Measurements from ENCODE around the gene GLDN.
"Not testable (repeated sequence)": the region's sequence is repeated elsewhere in the genome, so short reads cannot be mapped to it uniquely, and the experiment has no call there.

Gene GLDN

DNA sequence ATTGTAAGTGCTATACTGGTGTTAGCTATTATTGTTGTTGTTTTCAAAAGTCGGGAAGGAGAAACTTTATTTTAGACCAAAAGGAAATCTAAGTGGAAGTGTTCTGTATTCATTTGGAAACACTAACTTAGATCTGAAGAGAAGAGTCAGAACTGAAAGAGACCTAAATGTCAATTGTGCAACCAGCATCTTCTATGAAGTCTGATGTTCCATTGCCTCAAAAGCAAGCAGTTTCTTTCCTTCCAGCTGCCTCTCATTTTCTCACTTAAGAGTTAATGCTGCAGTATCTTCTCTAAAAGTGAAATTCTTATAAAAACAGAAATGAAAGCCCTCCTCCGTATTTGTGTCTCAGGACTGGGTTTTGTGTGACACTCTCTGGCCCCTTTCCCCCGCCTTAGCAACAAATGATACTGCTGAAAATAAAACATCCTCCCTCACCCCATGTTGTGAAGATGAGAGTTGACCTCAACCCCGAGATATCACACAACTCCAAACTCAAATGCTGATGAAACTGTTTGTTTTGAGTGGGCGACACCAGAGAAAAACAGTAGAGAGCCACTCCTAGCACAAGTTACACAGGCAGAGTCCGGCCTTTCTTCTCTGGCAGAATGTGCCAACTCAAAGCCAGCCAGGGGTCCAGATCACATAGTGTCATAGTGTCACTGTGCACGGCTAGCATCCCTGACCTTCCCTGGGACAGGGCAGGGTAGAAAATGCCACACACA, 48.9 kb downstream of the GLDN start:
- no peak for DNase-seq

- DNase-seq = no peak
Observed at GRCh38 chr15:51390966-51391422, 49.5 kb downstream of the GLDN start.

- DNase-seq = no peak
Observed at GRCh38 chr15:51396921-51397320, 55.5 kb downstream of the GLDN start.

- DNase-seq = no peak
Observed at GRCh38 chr15:51398626-51399025, 57.2 kb downstream of the GLDN start.

DNA sequence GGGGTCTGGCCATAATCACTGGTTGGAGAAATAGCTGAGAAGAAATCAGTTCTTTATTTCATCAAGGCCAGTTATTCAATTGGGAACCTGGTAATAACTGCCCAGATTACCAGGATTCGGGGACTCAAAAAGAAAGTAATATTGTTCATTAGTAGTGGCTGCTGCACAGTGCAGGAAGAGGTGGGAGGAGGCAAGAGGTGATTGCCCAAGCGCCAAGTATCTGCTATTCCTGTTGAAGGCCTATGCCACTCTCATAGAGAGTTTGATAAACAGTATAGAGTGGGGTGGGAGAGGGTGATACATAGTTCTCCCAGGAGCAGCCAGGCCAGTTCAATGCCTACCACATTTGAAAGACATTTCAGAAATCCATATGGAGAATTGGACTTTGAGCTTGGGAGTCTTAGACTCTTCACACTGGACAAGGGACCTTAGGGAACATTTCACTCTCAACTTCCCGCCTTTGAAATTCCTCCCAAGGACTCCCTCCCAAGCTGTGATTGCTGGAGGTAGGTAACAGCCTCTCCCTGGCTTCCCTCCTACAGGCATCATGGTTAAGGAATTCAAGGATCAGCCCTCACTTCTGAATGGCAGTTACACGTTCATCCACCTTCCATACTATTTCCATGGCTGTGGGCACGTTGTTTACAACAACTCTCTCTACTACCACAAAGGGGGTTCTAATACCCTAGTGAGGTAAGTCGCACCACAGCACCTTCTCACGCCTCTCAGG, 59.8 kb downstream of the GLDN start:
- no peak for DNase-seq

GRCh38 chr15:51401872-51402517, 60.5 kb downstream of the GLDN start:
- DNase-seq = peak in 1 of 2 donors; percentile 23

DNA sequence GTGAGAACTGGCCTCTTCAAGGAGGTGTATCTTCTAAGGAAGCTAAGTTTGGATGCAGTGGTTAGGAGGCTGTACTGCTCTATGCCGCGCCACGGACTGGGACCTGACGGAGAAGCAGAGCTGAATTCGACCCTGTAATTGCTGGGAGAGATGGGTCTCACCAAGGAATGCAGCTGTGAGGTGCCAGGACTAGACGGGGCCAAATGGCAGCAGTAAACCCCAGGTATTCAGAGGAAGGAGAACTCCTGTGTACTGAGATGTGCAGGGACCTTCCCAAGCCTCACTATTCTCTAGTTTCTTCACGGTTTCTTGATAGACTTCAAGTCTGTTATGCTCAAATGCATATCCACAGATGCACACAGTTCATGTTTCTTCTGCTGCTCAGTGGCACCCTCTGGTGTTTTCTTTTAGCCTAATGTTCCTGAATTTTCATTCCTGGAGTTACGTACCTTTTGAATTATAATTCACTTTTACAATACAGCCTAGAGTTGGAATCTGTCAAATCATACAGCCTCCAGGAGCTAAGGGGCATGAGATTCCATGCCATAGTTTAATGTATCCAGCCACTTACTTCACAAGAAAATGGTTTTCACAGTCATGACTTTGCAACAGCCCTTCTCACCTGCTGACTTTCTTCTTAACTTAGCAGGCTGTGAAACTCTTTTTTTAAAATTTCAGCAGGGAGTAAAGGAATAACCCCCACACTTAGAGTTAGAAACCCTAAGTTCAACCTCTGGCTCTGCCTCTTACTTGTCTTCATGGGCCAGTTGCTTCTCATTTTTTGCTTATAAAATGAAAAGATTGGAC, 61.8 kb downstream of the GLDN start:
- no peak for DNase-seq

DNA sequence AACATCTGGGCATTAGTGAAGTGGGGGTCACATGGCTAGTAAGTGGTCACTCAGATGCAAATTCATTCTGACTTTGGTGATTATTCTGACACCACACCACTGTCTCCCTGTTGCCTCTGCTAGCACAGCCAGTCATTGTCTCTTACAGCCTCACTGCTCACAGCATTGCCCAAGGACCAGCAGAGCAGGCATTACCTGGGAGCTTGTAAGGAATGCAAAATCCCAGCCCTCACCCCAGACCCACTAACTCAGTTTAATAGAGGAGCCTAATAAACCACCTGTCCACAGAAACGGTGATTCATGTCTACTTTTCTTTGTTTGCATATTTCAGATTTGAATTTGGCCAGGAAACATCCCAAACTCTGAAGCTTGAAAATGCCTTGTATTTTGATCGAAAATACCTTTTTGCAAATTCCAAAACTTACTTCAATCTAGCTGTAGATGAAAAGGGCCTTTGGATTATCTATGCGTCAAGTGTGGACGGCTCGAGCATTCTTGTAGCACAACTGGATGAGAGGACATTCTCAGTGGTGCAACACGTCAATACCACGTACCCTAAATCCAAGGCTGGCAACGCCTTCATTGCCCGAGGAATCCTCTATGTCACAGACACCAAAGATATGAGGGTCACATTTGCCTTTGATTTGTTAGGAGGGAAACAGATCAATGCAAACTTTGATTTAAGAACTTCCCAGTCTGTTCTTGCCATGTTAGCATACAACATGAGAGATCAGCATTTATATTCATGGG, 62.7 kb downstream of the GLDN start:
- DNase-seq = no peak

DNA sequence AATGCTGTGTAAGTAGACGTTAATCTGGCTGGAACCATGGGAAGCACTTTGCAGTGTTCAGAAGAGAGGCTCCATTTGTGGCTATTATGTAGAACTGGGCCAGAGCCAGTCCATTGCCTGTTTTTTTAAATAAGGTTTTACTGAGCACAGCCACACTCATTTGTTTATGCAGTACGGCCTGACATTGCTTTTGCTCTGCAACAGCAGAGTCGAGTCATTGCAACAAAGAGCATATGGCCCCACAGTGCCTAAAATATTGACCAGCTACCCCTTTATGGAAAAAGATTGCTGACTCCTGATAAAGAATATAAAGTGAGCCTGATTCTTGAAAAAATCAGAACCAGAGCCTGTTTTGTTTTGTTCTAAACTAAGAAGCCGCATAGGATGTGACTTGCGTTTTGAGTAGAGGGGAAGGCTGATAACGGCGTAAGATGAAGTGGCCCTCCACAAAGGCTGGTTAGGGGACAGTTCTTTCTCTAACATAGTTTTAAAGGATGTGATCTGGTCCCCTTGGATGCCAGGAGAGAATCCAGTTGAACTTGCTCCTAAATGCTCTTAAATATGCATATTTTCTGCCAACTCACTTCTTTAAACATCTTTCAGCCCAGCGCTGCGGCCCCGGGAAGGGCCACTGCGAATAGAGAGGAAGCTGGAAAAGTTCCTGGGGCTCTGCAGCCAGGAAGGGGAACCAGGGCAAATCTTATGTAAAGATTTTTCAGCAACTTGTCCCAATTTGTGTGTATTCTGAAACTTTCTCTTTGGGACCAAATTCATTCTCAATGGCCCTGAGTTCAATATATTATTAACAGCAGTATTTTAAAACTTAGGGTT, 64.5 kb downstream of the GLDN start:
- DNase-seq = no peak

GRCh38 chr15:51414256-51414860, 72.9 kb downstream of the GLDN start:
- no peak for DNase-seq

- no peak for DNase-seq
Observed at GRCh38 chr15:51416129-51416528, 74.7 kb downstream of the GLDN start.

- not testable (repeated sequence) for DNase-seq
Observed at GRCh38 chr15:51423040-51423439, 81.6 kb downstream of the GLDN start.

- no peak for DNase-seq
Observed at GRCh38 chr15:51424780-51425179, 83.3 kb downstream of the GLDN start.

GRCh38 chr15:51425517-51426040, 84.1 kb downstream of the GLDN start:
- no peak for DNase-seq

- no peak for DNase-seq
Observed at GRCh38 chr15:51438526-51438925, 97.1 kb downstream of the GLDN start.

DNA sequence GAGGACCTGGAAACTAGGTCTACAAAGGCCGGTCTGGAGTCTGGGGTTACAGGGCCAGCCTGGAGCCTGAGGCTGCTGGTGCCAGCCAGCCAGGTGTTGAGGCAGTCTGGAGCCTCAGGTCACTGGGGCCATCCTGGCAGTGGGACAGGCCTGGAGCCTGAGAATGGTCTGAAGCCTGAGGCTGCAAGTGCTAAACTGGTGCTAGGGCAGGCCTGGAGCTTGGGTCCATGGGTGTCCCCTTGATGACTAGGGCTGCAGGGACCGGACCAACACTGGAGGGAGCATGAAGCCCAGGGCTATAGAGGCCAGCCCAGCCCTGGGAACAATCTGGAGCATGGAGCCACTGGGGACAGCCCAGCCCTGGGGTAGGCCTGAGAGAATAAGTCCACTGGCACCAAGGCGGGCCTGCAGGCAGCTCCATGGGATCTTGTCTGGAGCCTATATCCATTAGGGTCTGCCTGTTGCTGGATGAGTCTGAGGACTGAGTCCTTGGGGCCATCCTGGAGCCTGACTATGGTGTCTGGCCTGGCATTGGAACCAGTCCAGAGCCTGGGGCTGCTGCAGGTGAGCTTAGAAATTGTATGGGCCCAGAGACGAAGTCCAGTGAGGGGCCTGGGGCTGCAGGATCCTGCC, 101.9 kb downstream of the GLDN start:
- no peak for DNase-seq

DNA sequence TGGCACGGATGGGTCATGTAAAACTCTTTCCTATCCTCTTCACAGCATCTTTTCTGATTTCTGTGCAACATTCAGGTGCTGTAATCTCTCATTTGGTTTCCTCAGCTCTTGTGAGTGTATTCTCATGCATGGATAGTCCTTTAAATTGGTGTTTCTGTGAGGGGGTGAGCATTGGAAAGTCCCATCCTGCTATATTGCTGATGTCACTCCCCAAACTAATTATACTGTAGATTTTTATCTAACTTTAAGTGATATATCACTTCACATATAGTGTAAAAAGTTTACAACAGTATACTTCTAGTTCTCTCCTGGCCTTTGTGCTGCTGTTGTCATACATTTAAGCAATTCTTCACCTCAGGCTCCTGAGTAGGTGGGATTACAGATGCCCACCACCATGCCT, 102.7 kb downstream of the GLDN start:
- DNase-seq = no peak

DNA sequence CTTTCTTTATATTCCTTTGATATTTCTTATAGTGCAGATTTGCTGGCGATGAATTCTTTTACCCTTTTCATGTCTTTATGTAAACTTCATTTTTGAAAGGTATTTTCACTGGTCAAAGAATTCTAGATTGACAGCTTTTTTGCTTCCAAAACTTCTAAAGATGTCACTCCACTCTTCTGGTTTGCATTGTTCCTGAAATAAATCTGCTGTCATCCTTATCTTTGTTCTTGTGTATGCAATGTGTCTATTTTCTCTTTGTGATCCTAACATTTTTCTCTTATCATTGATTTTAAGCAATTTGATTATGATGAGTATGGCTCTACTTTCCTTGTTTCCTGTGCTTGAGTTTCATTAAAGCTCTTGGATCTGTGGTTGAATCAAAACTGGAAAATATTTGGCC, 103.4 kb downstream of the GLDN start:
- DNase-seq = no peak

- not testable (repeated sequence) for DNase-seq
Observed at GRCh38 chr15:51446029-51446744, 104.7 kb downstream of the GLDN start.

All from stimulated activated CD4-positive, alpha-beta T cell treated with anti-CD3 and anti-CD28 coated beads, Interleukin-2, amount 100 ng/mL, for 24 hours (primary cell).